GDM1 (cell line): ENCODE data around the gene JMJD6.

Source experiments
- DNase-seq: peaks from one replicate; lab custom pipeline; 2025; lab: John Stamatoyannopoulos, UW

JMJD6 gene

DNA sequence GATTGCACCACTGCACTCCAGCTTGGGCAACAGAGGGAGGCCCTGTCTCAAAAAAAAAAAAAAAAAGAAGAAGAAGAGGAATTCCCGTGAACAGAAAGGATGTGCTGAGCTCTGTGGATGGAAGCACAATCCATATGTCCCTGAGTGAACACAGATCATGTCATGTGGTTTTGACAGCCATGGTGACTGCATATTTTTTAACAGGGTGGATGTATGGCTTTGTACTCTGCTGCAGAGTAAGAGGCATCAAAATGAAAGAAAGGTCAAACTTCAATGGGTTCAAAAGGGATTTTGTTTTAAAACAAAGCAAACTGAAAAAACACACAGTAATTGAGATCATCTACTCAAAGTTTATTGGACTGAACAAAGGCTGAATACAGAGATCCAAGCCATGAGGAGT lies 47.2 kb downstream of the JMJD6 start:
- no peak for DNase-seq

DNA sequence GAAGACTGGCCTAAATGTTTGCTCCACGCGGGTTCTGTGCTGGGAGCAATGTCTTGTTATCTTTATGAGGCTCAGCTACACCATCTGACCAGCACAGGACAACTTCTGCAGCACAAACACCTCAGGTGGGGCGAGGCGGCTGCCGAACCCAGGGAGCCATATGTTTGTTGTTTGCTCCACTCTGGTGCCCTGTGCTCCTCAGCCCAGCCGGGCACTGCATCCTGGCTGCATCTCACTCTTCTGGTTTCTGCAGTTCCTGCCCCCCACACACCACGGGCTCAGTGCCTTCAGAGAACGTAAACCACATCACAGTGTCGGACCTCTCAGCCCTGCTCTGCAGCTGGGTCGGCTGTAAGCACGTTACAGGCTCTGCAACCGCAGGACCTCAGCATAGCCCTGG lies 48.1 kb downstream of the JMJD6 start:
- DNase-seq = no peak

DNA sequence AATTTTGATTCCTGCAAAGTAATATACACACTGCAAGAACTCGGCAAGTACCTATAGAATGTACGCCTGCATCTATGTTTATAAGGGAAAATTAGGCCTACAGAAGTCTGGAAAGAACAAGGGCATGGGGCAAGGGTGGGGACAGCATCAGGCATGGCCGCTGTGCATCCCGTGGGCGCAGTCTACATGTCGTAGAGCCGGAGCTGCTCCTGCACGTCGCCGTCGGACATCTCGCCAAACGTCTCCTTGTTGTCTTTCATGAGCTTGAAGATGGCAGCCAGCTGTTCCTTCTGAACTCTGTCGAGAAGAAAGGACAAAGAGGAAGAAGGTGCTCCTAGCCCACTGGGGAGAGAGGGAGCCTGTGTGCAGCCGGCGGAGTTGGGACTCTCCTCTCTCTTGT lies 49.0 kb downstream of the JMJD6 start:
- DNase-seq = no peak

DNA sequence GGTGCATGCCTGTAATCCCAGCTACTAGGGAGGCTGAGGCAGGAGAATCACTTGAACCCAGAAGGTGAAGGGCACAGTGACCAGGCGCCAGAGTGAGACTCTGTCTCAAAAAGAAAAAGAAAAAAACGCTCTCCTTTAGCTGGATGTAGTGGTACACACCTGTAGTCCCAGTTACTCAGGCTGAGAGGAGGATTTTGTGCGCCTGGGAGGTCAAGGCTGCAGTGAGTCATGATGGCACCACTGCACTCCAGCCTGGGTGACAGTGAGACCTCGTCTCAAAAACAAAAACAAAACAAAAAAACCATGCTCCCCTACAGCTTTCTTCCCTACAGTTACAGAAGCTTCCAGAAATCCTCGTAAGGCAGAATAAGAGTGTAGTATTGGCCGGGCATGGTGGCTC lies 49.8 kb downstream of the JMJD6 start:
- no peak for DNase-seq

DNA sequence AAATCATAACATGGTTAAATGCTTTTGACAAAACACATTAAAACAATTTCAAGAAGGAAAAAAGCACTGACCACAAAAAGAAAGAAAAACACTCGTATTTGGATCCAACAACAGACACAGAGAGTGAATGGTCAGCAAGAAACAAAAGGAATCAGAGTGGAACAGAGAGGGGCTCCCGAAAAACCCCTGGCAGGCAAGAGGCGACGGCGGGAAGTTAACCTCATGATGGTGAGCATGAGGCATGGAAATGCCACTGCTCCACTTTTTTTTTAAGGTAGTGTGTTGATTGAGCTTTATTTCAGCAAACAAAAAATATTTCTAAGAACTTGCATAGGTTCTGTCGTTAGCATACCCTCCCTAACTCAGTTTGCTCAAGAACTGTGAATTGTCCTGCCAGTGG lies 50.8 kb downstream of the JMJD6 start:
- no peak for DNase-seq

DNA sequence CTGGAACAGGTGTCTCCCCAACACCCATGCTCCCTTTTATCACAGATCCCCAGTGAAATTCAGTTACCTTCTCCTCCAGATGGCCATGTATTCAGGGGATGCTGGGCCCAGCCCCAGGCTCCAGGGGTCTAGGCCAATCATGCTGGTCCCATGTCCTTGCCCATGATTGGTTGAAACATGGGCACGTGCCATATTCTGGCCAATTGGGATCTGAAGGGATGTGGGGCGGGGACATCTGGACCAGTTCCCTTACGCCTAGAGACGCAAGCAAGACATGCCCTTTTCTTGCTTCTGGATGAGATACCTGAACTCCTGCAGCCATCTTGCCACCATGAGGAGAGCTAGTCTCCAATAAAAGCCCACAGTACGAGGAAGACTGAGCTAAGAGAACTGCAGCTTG lies 51.8 kb downstream of the JMJD6 start:
- DNase-seq = no peak

DNA sequence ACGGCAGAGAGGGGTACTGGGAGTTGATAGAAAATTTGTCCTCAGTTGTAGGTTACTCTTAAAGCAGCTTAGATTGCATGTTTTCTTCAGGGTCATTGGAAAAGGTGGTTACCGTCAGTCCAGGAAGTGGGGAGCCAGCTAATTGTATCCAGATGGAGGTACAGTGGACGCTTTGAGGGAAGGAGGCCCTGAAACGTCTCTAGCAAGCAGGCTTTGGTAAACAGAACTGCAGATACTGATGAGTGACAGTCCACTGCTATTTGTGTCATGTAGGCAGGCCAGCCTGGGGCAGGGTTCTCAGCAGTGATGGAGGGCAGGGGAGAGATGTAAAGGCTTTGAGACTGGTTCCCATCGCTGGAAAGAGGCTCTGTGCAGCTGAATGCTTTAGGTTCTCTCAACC lies 52.7 kb downstream of the JMJD6 start:
- no peak for DNase-seq

DNA sequence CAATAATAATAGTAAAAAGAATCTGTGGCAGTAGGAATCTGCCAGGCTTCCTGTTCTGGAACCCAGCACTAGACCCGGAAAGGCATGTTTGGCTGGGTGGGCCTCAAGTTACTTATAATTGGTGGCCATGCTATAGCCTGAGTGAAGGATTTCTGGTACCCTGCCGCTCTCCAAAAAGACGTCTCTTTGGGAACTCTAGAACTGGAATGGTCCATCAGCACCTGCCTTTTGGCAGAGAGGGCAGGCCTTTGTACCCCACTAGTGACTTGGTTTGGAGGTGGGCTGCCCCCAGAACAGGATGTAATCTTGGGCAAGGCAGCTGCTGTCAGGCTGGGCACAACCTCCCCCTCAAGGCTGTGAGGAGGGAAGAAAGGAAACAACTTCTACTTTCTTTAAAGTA lies 53.5 kb downstream of the JMJD6 start:
- DNase-seq = no peak

DNA sequence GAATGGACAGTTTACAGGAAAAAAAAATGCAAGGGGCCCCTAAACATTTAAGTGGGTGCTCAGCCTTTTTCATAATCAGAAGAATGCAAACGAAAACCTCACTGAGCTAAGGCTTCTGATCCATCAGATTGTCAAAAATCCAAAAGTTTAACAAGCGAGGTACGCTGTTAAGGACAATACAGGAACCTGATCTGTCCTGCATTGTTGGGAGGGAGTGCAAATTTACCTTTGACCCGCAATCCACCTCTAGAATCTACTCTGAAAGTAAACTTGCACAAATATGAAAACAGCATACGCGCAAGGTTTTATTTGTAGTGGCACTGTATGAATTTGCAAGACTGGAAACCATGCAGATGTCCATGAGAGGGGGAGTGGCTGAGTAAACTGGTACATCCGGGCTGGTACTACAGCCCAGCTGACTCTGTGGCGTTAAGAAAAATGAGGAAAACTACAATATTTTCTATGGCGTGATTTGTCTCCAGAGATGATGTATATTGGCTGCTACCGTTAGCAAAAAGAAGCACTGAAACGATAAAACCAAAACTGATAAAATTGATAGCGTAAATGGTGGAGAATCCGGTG lies 54.0 kb downstream of the JMJD6 start:
- no peak for DNase-seq

DNA sequence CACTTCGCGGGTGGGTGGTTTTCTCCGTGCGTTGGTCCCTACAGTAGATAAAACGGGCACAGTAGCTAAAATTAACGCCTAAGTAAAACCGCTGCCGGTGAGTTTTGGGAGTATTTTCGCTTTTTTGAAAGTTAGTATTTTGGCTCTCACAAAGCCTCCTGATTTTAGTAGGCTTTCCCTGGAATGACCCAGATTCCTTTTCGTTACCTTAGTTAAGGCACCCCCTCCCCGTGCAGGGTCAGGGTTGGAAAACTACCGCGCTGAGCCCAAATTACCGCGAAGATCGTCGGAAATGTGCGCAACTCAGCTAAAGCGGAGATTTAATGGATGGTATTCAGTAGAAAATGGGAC lies 54.5 kb downstream of the JMJD6 start:
- DNase-seq = no peak

DNA sequence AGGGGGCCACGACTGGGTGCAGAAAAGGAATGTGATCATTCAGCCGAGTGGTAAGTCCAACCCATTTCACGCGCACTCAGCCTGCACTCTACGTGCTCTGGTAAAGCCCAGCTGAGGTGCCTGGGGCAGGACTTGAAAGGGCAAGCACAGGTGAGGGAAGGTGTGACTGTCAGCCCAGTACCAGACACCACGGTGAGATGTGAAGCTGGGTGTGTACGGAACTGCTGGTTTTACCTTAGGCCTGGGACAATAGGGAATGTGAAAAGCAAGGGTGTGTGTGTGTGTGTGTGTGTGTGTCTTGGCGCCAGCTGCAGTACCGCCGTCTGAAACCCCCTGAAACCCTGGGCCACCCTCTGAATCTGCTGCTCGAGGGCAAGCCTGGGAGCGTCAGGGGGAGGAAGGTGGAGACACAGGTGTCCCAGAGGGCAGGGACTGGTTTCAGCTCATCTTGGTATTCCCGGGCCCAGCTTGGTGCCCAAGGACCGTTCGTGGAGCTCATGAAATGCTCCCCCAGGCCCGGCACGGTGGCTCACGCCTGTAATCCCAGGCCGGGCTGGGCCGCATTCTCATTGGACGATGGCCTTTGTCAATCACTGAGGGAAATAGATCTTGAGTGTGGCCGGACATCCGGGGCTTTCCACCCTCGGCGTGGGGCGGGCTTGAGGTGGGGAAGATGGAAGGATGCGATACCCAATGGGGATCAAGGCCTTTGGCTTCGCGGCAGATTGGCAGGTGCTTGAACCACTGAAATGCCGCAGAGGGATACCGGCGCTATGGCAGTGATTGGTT lies 55.1 kb downstream of the JMJD6 start:
- DNase-seq = peak; percentile 99

DNA sequence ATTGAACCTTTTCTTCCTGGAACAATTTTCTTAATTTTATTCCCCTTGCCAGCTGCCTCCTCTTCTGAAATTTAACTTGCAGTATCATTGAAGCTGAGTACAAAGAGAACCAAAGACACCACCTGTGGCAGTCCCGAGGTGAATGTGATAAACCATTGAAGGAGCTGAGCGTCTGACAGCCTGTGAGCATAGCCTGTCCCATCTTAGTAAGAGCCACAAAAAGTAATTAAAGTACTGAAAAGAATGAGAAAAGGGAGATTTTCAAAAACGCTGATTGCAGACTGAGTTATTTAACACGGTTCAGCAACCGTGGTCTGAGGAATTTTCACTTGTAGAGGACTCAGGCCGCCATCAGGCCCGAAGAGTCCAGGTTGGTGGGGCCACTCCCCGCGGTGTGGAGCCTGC lies 55.7 kb downstream of the JMJD6 start:
- DNase-seq = no peak

DNA sequence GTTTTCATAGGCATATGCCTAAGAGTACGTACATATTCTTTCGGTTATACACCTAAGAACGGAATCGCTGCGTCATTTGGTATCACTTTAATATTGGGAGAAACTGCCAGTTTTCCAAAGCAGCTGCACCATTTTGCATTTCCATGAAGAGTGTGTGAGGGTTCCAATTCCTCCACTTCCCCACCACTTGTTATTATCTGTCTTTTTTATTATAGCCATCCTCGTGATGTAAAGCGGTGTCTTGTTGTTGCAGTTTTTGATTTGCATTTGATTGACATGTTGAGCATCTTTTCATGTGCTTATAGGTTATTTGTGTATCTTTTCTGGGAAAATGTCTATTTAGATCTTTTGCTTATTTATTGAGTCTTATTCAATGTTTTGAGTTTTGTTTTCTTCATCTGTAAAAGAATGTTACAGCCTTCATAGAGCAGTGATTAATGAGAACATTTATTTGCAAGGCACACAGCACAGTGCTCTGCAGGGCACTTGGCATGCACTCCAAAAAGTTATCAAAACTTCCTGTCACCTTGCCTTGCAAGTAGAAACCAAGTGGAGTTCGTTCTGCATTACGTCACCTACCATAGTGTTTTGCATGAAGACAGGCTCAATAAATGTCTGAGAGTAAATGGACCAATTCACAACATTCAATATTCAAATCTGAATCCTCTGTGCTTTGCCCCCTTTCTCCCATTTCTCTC lies 56.2 kb downstream of the JMJD6 start:
- no peak for DNase-seq
